GM19328 (cell line): ENCODE results near the gene ALDH3B2.
A peak's percentile ranks its signal among the peaks of the same experiment; 100 is the strongest.
"Not testable (repeated sequence)": the region's sequence is repeated elsewhere in the genome, so short reads cannot be mapped to it uniquely, and the experiment has no call there.

ENCODE experiments used
- ATAC-seq: cut with Tn5 transposase; IDR thresholded peaks from one replicate; pipeline ENCODE4 v1.9.1; 2021; ENCODE audit warnings: mild to moderate bottlenecking, moderate library complexity; ENCODE audit not compliant: unreplicated experiment

Gene ALDH3B2

DNA sequence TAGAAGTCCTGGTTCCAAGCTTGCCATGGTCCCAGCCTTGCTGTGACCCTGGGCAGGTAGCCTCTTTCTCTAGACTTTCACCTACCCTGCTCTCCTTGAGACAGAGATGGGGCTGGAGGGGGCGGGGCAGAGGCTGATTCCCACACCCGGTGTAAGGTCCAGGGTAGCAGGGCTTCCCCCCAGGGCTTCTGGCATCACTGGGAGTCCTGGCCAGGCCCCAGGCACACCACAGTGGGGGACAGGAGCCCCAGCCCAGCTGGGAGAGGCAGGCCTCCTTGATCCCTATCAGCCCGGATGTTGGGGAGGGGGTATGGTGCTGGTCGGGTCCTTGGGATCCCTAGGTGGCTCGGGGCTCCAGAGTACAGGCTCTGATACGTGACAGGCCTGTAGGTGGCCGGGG lies 43.0 kb downstream of the ALDH3B2 start:
- ATAC-seq: no peak

DNA sequence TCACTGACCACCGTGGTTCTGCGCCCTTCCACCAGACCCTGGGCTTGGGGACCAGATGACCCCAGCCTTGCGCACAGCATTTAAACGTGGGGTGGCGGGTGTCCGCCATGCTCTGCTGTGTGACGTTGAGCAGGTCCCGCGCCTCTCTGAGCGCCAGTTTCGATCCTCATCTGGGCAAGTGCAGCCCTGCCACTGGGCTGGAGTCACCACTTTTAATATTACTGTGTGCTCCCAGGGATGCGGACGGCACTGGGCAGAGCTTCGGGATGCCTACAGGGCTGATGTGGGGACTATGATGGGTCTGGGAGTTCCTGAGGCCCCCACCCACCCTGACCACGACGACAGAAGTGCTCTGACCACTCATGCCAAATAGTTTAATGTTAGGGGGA lies 43.5 kb downstream of the ALDH3B2 start:
- no peak for ATAC-seq

DNA sequence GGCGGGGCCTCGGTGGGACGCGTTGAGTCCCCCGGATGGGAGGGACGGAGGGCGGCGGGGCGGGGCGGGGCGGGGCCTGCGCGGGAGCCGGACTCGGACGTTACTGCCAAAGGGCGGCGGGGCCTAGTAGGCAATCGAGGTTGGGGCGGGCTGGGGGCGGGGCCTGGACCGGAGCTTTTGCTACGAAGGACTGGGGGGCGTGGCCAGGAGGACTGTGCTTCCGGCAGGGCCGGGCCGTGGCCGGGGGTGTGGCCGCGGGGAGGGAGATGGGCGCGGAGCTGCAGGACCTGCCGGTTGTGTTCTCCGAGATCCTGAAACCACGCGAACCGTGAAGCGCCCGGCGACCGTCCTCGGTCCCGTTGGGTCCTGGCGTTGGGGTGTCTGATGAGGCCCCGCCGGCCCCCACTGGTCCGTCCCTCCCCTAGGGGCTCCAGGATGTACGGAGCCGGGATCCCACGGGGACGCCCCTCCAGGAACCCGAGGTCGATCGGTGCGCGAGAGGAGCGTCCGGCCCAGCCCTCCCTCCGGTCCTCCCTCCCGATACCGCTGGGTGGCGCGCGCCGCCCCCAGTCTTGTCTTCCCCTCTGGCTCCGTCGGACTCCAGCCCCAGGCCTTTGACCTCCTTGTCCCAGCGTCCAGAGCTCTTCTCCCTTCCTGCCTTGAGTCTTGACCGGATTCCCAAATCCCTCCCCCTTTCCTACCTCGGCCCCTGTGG lies 44.0 kb downstream of the ALDH3B2 start:
- peak; percentile 64 for ATAC-seq

DNA sequence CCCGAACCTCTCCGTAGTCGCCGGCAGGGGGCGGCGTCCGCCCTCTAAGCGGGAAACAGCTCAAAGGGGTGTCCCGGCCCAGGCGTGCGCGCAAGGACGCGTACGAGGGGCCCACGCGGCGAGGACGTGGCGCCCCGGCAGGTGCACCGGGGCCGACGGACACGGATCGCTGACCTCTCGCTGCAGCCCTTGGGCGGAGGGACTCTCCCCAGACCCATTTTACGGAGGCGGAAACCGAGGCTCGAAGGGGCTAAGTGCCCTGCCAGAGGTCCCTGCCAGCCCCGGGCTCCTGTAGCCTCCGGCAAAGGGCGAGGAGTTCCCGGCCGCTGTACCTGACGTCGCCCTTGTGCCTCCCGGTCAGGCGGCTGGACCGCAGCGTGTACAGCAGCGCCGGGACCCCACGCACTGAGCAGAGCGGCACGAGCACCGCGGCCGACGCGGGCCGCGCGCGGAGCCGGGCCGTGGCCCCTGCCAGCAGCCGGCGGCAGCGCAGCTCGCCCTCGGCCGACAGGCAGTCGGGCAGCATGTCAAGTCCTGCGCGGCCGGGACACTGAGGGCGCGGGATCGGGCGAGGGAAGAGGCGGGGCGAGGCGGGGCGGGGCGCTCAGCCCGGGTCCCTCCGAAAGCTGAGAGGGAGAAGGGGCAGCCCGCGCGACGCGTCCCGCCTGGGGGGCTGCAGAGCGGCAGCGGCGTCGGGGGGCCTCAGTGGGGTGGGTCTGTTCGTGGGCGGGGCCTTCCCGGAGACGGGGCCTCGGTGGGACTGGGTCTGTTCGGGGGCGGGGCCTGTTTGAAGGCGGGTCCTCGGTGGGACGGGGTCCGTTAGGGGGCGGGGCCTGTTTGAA lies 44.8 kb downstream of the ALDH3B2 start, which contains the start of gene NUDT8:
NUDT8 (minus strand) TSS at position 552 of the 842 bp plus-strand sequence; CDS start at position 526, 26 bp downstream.
- peak; percentile 48 for ATAC-seq

DNA sequence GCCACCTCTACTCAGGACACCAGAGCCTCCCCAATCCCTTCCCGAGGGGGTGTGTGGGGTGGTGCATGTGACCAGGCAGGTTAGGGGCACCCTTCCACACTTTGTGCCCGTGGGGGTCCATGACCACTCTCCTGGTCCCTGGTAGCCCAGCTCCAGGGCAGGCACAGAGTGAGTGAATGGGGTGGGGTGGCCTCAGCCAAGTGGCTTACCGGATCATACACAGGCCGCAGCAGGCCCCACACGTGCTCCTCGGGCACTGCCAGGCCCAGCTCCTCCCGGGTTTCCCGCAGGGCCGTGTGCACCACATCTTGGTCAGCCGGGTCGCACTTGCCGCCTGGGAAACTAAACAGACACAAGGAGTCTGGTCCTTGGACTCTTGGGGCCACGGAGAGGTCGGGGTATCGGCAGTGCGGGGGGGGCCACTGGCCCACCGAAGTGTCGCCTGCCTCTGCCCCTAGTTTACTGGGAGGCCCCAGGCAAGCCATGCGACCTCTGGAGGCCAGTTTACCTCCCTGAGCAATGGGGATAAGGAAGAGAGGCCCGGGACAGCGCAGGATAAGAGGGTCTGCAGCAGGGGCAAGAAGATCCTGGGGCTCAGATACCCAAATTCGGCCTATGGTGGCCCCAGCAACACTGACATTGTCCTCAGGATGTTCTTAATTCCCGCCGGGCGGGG lies 45.6 kb downstream of the ALDH3B2 start:
- ATAC-seq: no peak

DNA sequence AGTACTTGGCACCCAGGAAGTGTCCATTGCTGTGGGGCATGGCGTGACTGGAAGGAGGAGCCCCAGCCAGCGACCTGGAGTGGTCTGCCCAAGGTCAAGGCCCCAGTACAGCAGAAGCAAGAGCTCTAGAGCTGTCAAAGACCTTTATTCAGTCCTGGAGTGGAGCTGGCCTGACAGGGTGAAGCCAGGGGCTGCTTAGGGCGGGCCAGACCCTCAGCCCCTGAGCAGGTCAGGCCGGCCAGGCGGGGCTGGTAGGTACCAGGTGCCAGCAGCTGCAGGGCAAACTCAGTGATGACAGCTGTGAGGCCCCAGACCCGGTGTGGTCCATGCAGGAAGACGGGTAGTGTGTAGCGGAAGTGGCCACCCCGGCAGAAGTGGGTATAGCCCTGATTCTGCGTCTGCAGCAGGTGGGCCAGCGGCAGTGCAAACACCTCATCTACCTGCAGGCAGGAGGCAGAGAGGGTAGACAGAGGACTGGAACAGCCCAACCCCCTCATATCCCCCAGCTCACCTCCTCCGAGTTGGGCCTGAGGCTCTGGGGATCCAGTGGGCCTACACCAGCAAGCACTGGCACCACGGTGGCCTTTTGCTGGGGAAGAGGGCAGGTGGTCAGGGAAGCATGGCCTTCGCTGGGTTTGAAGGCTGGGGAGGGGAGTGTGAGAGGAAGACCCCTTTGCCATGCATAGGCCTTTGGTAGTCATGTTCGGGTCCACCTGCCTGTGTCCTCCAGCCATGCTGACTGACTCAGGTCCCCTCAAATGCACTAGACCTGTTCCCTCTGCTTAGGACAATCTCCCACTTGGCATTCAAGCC lies 46.4 kb downstream of the ALDH3B2 start:
- ATAC-seq: no peak

DNA sequence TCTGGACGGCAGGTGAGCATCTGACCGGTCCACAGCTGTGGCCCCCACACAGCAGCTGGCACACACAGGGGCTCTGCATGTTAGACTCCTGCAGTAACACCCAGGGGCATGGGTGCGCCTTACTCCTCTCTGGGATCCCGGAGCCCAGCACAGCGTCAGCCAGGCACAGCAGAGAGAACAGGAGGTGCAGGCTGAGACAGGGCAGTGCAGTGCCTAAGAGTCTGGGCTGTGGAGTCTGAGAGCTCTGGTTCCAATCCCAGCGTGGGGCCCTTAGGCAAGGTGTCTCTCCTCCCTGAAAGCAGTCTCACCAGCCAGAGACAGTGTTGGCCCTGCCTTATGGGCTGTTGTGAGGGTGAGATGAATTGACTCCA lies 47.0 kb downstream of the ALDH3B2 start:
- no peak for ATAC-seq

DNA sequence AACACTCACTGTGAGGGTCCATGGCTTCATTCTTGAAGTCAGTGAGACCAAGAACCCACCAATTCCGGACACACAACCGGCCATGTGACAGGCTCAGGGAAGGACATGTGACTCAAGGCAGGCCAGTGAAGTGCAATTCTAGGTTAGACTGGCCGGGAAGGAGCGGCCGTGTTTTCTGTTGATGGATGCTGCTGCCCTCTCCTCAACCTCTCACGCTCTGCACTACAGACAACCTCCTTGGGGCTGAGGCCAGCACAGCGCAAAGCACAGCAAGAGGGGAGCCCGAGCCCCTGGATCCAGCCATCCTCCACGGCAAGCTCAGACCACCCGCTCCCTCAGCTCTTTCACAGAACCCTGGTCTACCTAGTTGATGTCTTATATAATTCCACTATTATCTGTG lies 47.5 kb downstream of the ALDH3B2 start:
- no peak for ATAC-seq

DNA sequence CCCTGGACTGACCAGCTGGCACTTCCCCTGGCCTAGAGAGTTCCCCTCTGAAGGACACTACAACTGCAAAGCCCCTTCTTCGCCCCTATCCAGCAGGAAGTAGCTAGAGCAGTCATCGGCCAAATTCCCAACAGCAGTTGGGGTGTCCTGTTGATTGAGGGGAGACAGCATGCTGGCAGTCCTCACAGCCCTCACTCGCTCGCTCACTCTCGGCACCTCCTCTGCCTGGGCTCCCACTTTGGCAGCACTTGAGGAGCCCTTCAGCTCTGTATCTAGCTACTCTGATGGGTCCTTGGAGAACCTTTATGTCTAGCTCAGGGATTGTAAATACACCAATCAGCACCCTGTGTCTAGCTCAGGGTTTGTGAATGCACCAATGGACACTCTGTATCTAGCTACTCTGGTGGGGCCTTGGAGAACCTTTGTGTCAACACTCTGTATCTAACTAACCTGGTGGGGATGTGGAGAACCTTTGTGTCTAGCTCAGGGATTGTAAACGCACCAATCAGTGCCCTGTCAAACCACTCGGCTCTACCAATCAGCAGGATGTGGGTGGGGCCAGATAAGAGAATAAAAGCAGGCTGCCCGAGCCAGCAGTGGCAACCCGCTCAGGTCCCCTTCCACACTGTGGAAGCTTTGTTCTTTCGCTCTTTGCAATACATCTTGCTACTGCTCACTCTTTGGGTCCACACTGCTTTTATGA lies 48.1 kb downstream of the ALDH3B2 start:
- not testable (repeated sequence) for ATAC-seq

DNA sequence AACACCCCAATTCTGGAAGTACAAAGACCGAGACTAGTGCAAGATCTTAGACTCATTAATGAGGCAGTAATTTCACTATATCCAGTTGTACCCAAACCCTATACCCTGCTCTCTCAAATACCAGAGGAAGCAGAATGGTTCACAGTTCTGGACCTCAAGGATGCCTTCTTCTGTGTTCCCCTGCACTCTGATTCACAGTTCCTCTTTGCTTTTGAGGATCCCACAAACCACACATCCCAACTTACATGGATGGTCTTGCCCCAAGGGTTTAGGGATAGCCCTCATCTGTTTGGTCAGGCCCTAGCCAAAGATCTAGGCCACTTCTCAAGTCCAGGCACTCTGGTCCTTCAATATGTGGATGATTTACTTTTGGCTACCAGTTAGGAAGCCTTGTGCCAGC lies 50.6 kb downstream of the ALDH3B2 start:
- not testable (repeated sequence) for ATAC-seq

DNA sequence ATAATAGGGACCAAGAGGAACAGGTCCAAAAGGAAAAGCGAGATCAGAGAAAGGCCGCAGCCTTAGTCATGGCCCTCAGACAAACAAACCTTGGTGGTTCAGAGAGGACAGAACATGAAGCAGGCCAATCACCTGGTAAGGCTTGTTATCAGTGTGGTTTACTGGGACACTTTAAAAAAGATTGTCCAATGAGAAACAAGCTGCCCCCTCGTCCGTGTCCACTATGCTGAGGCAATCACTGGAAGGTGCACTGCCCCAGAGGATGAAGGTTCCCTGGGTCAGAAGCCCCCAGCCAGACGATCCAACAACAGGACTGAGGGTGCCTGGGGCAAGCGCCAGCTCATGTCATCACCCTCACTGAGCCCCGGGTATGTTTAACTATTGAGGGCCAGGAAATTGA lies 51.5 kb downstream of the ALDH3B2 start:
- not testable (repeated sequence) for ATAC-seq

DNA sequence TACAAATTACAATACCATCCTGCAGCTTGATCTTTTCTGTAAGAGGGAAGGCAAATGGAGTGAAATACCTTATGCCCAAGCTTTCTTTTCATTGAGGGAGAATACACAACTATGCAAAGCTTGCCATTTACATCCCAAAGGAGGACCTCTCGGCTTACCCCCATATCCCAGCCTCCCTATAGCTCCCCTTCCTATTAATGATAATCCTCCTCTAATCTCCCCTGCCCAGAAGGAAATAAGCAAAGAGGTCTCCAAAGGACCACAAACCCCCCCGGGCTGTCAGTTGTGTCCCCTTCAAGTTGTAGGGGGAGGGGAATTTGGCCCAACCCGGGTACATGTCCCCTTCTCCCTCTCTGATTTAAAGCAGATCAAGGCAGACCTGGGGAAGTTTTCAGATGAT lies 52.5 kb downstream of the ALDH3B2 start:
- ATAC-seq: not testable (repeated sequence)

DNA sequence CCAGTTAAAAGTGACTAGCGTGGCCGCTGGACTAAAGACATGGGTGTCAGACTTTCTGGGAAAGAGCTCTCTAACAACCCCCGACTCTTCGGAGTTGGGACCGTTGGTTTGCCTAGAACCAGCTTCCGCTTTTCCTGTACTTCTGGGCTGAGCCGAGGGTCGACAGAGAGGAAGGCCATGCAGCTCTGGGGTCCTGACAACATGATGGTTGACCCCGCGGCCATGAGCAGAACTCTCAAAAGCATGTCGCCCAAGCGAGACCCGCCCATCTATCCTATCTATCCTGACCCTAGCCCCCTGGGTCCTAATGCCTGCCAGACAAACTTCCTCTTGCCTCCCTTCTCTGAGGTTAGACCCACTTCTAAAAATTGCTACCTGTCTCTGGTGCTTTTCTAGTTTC lies 53.8 kb downstream of the ALDH3B2 start:
- ATAC-seq: not testable (repeated sequence)

DNA sequence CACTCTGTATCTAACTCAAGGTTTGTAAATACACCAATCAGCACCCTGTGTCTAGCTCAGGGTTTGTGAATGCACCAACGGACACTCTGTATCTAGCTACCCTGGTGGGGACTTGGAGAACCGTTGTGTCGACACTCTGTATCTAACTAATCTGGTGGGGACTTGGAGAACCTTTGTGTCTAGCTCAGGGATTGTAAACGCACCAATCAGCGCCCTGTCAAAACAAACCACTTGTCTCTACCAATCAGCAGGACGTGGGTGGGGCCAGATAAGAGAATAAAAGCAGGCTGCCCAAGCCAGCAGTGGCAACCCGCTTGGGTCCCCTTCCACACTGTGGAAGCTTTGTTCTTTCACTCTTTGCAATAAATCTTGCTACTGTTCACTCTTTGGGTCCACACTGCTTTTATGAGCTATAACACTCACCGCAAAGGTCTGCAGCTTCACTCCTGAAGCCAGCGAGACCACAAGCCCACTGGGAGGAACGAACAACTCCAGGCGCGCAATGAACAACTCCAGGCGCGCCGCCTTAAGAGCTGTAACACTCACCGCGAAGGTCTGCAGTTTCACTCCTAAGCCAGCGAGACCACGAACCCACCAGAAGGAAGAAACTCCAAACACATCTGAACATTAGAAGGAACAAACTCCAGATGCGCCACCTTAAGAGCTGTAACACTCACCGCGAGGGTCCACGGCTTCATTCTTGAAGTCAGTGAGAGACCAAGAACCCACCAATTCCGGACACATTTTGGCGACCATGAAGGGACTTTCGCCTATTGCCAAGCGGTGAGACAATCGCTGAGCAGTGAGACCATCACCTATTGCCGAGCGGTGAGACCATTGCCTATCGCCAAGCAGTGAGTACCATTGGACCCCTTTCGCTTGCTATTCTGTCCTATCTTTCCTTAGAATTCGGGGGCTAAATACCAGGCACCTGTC lies 54.5 kb downstream of the ALDH3B2 start:
- ATAC-seq: not testable (repeated sequence)

DNA sequence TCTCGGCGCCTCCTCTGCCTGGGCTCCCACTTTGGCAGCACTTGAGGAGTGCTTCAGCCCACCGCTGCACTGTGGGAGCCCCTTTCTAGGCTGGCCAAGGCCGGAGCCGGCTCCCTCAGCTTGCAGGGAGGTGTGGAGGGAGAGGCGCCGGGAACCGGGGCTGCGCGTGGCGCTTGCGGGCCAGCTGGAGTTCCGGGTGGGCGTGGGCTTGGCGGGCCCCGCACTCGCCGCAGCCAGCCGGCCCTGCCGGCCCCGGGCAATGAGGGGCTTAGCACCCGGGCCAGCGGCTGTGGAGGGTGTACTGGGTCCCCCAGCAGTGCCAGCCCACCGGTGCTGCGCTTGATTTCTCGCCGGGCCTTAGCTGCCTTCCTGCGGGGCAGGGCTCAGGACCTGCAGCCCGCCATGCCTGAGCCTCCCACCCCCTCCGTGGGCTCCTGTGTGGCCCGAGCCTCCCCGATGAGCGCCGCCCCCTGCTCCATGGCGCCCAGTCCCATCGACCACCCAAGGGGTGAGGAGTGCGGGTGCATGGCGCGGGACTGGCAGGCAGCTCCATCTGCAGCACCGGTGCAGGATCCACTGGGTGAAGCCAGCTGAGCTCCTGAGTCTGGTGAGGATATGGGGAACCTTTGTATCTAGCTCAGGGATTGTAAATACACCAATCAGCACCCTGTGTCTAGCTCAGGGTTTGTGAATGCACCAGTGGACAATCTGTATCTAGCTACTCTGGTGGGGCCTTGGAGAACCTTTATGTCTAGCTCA lies 55.3 kb downstream of the ALDH3B2 start:
- ATAC-seq: not testable (repeated sequence)

DNA sequence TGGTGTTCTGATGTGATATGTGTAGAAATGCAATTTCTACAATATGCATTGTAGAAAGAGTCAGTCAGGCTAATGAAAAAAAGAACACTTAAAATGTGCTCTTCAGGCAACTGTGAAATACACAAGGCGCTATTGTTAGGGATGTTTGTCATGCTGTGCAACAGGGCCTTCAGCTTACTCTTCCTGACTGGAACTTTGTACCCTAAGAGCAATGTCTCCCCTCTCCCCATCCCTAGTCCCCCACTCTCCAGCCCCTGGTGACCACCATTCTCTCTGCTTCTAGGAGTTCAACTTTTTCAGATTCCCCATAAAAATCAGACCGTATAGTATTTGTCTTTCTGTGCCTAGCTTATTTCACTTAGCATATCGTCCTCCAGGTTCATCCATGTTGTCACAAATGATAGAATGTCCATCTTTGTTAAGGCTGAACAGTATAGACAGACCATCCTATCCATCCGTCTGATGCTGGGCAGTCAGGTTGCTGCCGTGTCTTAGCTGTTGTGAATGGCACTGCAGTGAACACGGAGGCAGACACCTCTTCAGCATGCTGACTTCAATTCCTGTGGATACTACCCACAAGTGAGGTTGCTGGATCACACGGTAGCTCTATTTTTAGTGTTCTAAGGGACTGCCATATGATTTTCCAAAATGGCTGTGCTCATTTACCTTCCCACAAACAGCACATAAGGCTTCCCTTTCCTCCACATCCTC lies 57.0 kb downstream of the ALDH3B2 start:
- ATAC-seq: no peak

DNA sequence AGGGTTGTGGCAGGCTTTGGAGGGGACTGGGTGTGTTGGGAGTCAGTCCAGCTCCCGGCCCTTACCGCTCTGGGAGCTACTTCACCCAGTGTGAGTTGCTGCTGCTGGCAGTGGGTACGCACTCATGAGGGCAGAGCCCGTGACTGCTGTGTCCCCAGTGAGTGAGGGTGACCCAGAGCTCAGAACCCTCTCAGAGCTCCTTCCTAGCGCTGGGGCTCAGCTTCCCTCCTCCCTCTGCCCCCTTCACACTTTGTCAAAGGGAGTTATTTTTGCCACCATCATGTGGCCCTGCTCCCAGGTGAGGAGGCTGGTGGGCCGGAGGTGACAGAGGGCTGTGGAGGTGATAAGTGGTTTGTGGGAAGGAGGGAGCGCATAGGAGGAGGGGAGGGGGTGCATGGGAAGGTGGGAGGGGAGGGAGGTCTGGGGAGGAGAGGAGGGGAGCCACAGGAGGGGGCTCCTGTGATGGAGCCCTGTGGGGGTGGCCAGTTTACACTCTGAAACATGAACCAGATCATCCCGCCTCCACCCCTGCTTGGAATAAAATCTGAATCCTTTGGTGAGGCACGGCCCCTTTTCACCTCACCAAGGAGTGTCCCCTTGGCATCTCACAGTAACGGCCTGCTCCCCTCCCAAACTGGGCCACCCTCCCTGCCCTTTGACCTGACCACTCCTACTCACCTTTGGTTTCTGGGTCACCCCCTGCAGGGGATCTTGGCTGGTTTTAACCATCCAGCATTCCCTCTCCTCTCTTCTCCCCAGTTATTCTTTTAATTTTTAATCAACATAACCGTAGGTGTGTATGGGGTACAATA lies 57.8 kb downstream of the ALDH3B2 start:
- ATAC-seq: no peak
